Measurements from ENCODE around the gene APLN.

APLN gene

GRCh38 chrX:129659141-129659540, 4.4 kb upstream of the APLN start:
- DNase-seq: no peak

GRCh38 chrX:129658429-129658828, 3.7 kb upstream of the APLN start:
- no peak for DNase-seq

GRCh38 chrX:129655547-129656249, 942 bp upstream of the APLN start:
- DNase-seq: no peak

GRCh38 chrX:129653971-129654651, 645 bp downstream of the APLN start:
- DNase-seq: no peak

- DNase-seq: no peak
Measured at GRCh38 chrX:129653181-129653970, 1.4 kb downstream of the APLN start.

GRCh38 chrX:129652565-129653169, 2.1 kb downstream of the APLN start:
- DNase-seq: no peak

GRCh38 chrX:129651756-129652564, 2.8 kb downstream of the APLN start:
- no peak for DNase-seq

GRCh38 chrX:129650821-129651510, 3.8 kb downstream of the APLN start:
- DNase-seq: no peak

- no peak for DNase-seq
Measured at GRCh38 chrX:129650183-129650689, 4.5 kb downstream of the APLN start.

GRCh38 chrX:129649268-129650182, 5.2 kb downstream of the APLN start:
- DNase-seq: no peak

GRCh38 chrX:129648514-129649267, 6.1 kb downstream of the APLN start:
- DNase-seq: no peak

- DNase-seq: no peak
Measured at GRCh38 chrX:129647418-129648410, 7.0 kb downstream of the APLN start.

GRCh38 chrX:129646566-129647417, 8.0 kb downstream of the APLN start:
- no peak for DNase-seq

- DNase-seq: no peak
Measured at GRCh38 chrX:129642641-129643040, 12.1 kb downstream of the APLN start.

GRCh38 chrX:129641941-129642340, 12.8 kb downstream of the APLN start:
- DNase-seq: no peak

GRCh38 chrX:129641469-129641868, 13.3 kb downstream of the APLN start:
- no peak for DNase-seq

GRCh38 chrX:129640737-129641136, 14.0 kb downstream of the APLN start:
- DNase-seq: no peak
